Liver (tissue), 9 donors: ENCODE data around the gene NAPB. TPM values are rescaled to one million over a fixed set of nuclear protein-coding genes. Genes with fewer than 3 reads are reported as not detected.

Experiments
- DNase-seq: peaks from one replicate; pipeline ENCODE4 v3.0.0-alpha.2; 2017; ENCODE audit warnings: low spot score
- H3K27ac ChIP-seq, 2 donors: one replicate each; pipeline ENCODE4 v1.7.0; 2013; ENCODE audit warnings: inconsistent platforms in 2 of 2, low read length in 2 of 2, control low read depth in 1 of 2, low read depth in 1 of 2, mild to moderate bottlenecking in 1 of 2
- H3K27me3 ChIP-seq, 4 donors: one replicate each; pipeline versions ENCODE4 v1.6.1 to v1.7.0; 2013; ENCODE audit warnings: low read length in 3 of 4, inconsistent platforms in 1 of 4, mild to moderate bottlenecking in 1 of 4, moderate library complexity in 1 of 4; ENCODE audit not compliant: control insufficient read depth in 4 of 4, insufficient read depth in 4 of 4
- H3K36me3 ChIP-seq, 4 donors: one replicate each; pipeline versions ENCODE4 v1.6.1 to v1.7.0; 2013; ENCODE audit warnings: low read length in 3 of 4, mild to moderate bottlenecking in 3 of 4, low read depth in 1 of 4, moderate library complexity in 1 of 4; ENCODE audit not compliant: control insufficient read depth in 4 of 4, insufficient read depth in 3 of 4
- H3K4me1 ChIP-seq, 4 donors: one replicate each; pipeline versions ENCODE4 v1.6.1 to v1.7.0; 2013; ENCODE audit warnings: low read length in 3 of 4, mild to moderate bottlenecking in 3 of 4, moderate library complexity in 1 of 4; ENCODE audit not compliant: control insufficient read depth in 4 of 4, insufficient read depth in 4 of 4
- H3K4me3 ChIP-seq, 3 donors: one replicate each; pipeline versions ENCODE4 v1.6.1 to v1.7.0; 2013; ENCODE audit warnings: low read length in 3 of 3, control low read depth in 1 of 3, low read depth in 1 of 3, mild to moderate bottlenecking in 1 of 3
- H3K9ac ChIP-seq, 2 donors: one replicate each; pipeline ENCODE4 v1.7.0; 2013; ENCODE audit warnings: low read length in 2 of 2, mild to moderate bottlenecking in 2 of 2, moderate library complexity in 2 of 2, control low read depth in 1 of 2, low read depth in 1 of 2
- H3K9me3 ChIP-seq, 4 donors: one replicate each; pipeline versions ENCODE4 v1.6.1 to v1.7.0; 2013; ENCODE audit warnings: low read length in 3 of 4; ENCODE audit not compliant: control insufficient read depth in 4 of 4
- EGR1 ChIP-seq, 2 donors: IDR thresholded peaks; 2 replicates each; pipeline ENCODE4 v1.6.1; 2016 to 2018; ENCODE audit warnings: antibody characterized with exemption in 2 of 2, low read depth in 2 of 2
- FOXA1 ChIP-seq: IDR thresholded peaks from 2 replicates; pipeline ENCODE4 v1.6.1; 2016; ENCODE audit warnings: antibody characterized with exemption
- FOXA2 ChIP-seq: IDR thresholded peaks from 2 replicates; pipeline ENCODE4 v1.6.1; 2016; ENCODE audit warnings: antibody characterized with exemption
- GABPA ChIP-seq, 2 donors: IDR thresholded peaks in 1 of 2; conservative IDR thresholded peaks in 1 of 2; 2 replicates each; pipeline ENCODE4 v1.6.1; 2016; ENCODE audit warnings: antibody characterized with exemption in 2 of 2, mild to moderate bottlenecking in 1 of 2, moderate library complexity in 1 of 2
- HNF4A ChIP-seq, 2 donors: conservative IDR thresholded peaks; 2 replicates each; pipeline ENCODE4 v1.6.1; 2016; ENCODE audit warnings: antibody characterized with exemption in 2 of 2, mild to moderate bottlenecking in 2 of 2
- HNF4G ChIP-seq: IDR thresholded peaks from 2 replicates; pipeline ENCODE4 v1.6.1; 2016; ENCODE audit warnings: antibody characterized with exemption
- JUND ChIP-seq, 2 donors: IDR thresholded peaks; 2 replicates each; pipeline ENCODE4 v1.6.1; 2016; ENCODE audit warnings: antibody characterized with exemption in 2 of 2
- NR2F2 ChIP-seq: IDR thresholded peaks from 2 replicates; pipeline ENCODE4 v1.6.1; 2016; ENCODE audit warnings: antibody characterized with exemption
- RAD21 ChIP-seq, 2 donors: IDR thresholded peaks; 2 replicates each; pipeline ENCODE4 v1.6.1; 2016; ENCODE audit warnings: antibody characterized with exemption in 2 of 2, mild to moderate bottlenecking in 2 of 2
- RXRA ChIP-seq, 2 donors: IDR thresholded peaks; 2 replicates each; pipeline ENCODE4 v1.6.1; 2017 to 2018; ENCODE audit warnings: antibody characterized with exemption in 2 of 2, mild to moderate bottlenecking in 1 of 2
- SP1 ChIP-seq: IDR thresholded peaks from 2 replicates; pipeline ENCODE4 v1.6.1; 2018; ENCODE audit warnings: antibody characterized with exemption, mild to moderate bottlenecking
- TAF1 ChIP-seq: conservative IDR thresholded peaks from 2 replicates; pipeline ENCODE4 v1.6.1; 2016; ENCODE audit warnings: antibody characterized with exemption, mild to moderate bottlenecking
- YY1 ChIP-seq: IDR thresholded peaks from 2 replicates; pipeline ENCODE4 v1.6.1; 2016; ENCODE audit warnings: antibody characterized with exemption, mild to moderate bottlenecking
- WGBS: extraction: QIAGEN DNeasy Blood & Tissue Kit; methylation state at CpG from one replicate; pipeline ENCODE4 v1.1.7; 2013; 5-methylcytosine and 5-hydroxymethylcytosine counted together
- polyA plus RNA-seq, 2 donors: library from polyadenylated mRNA; stranded (reverse) in 1 of 2; unstranded in 1 of 2; fragments of 200-250 nt in 1 of 2; fragments of >200 nt in 1 of 2; fragmentation: Nextera tagmentation in 1 of 2; extraction: Ambion mirVana in 1 of 2; gene quantifications; one replicate each; pipeline versions ENCODE4 v1.2.1 to v1.2.3, GENCODE V29; 2013 to 2015
- total RNA-seq, 2 donors: library from RNA; depleted of rRNA; stranded (reverse); fragments of >200 nt; gene quantifications; one replicate each; pipeline ENCODE4 v1.2.3, GENCODE V29; 2014
- TF ChIP-seq, protein P1 (sequence below): IDR thresholded peaks from 2 replicates; pipeline ENCODE4 v1.6.1; 2016; ENCODE audit warnings: antibody characterized with exemption
- TF ChIP-seq, protein P2 (sequence below): IDR thresholded peaks from 2 replicates; pipeline ENCODE4 v1.6.1; 2016; ENCODE audit warnings: antibody characterized with exemption
- TF ChIP-seq, protein P3 (sequence below): fragments of 150-350 bp; IDR thresholded peaks from 2 replicates; pipeline ENCODE4 v1.5.1; 2017; ENCODE audit warnings: improper control_type of control experiment, low read depth, low read length; ENCODE audit not compliant: missing input control
- TF ChIP-seq, protein P4 (sequence below): IDR thresholded peaks from 2 replicates; pipeline ENCODE4 v1.6.1; 2016; ENCODE audit warnings: antibody characterized with exemption, mild to moderate bottlenecking
- TF ChIP-seq, protein P5 (sequence below): IDR thresholded peaks from 2 replicates; pipeline ENCODE4 v1.6.1; 2016; ENCODE audit warnings: antibody characterized with exemption
- donor health status: healthy.
- donor health status: healthy.
- donor health status: healthy.
- donor health status: healthy.
- donor health status: healthy.

NAPB gene
- total and polyA plus RNA-seq, 4 donors, result 2.4 to 10.6 (median 4.5) TPM

DNA sequence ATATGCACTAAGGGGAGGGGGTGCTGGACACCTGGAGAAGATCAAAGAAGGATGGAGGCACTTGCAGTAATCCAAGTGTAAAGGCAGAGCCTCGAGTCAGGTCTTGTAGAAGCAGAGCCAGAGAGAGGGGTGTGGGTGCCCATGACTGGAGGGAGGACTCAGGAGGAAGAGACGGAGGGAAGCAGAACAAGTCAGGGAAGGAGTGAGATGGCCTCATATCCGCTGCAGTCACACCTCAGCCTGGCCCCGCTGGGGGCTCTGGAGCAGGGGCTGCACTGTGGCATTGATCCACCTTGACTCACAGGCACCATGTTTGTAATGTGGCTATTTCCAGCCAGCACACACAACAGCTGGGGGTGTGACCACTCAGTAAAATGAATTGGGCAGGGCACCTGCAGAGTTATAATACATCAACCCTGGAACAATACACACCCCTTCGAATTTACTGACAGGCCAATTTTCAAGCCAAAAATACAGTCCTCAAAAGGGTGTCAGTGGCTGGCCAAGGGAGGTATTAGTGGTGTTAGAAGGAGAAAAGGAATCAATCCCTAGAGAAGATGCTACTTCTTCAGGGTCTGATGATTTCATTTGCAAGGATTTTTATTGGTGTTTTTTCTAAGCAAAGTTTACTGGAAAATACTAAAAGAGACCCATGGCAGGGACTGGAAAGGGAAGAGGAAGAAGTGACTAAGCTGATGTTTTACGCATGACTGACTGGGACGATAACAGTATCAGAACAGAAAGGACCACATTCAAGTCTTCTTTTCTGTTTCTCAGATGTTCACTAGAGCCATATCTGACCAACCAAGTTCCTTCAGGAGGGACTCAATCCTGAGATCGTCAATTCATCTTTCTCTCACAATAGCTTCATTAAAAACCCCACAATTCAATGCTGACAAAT is 89.6 kb downstream of the NAPB start:
- H3K4me3 ChIP-seq, result no peak overlapping the region
- no peaks in the 10 kb centered on the region for H3K4me1 ChIP-seq
- no peaks in the 10 kb centered on the region for H3K27me3 ChIP-seq
- H3K27ac ChIP-seq, result no peak overlapping the region
- no peaks in the 10 kb centered on the region for H3K36me3 ChIP-seq
- DNase-seq, result no peak
- H3K9ac ChIP-seq, result no peak overlapping the region
- no peak for TF ChIP-seq RXRA (IDR thresholded peaks at IDR 0.05)
- TF ChIP-seq NR2F2, result no peak
- TF ChIP-seq, protein P1, sequence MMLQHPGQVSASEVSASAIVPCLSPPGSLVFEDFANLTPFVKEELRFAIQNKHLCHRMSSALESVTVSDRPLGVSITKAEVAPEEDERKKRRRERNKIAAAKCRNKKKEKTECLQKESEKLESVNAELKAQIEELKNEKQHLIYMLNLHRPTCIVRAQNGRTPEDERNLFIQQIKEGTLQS, result no peak
- TF ChIP-seq, protein P2, sequence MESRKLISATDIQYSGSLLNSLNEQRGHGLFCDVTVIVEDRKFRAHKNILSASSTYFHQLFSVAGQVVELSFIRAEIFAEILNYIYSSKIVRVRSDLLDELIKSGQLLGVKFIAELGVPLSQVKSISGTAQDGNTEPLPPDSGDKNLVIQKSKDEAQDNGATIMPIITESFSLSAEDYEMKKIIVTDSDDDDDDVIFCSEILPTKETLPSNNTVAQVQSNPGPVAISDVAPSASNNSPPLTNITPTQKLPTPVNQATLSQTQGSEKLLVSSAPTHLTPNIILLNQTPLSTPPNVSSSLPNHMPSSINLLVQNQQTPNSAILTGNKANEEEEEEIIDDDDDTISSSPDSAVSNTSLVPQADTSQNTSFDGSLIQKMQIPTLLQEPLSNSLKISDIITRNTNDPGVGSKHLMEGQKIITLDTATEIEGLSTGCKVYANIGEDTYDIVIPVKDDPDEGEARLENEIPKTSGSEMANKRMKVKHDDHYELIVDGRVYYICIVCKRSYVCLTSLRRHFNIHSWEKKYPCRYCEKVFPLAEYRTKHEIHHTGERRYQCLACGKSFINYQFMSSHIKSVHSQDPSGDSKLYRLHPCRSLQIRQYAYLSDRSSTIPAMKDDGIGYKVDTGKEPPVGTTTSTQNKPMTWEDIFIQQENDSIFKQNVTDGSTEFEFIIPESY, result no peak
- TF ChIP-seq HNF4G, result no peak
- TF ChIP-seq, protein P3, sequence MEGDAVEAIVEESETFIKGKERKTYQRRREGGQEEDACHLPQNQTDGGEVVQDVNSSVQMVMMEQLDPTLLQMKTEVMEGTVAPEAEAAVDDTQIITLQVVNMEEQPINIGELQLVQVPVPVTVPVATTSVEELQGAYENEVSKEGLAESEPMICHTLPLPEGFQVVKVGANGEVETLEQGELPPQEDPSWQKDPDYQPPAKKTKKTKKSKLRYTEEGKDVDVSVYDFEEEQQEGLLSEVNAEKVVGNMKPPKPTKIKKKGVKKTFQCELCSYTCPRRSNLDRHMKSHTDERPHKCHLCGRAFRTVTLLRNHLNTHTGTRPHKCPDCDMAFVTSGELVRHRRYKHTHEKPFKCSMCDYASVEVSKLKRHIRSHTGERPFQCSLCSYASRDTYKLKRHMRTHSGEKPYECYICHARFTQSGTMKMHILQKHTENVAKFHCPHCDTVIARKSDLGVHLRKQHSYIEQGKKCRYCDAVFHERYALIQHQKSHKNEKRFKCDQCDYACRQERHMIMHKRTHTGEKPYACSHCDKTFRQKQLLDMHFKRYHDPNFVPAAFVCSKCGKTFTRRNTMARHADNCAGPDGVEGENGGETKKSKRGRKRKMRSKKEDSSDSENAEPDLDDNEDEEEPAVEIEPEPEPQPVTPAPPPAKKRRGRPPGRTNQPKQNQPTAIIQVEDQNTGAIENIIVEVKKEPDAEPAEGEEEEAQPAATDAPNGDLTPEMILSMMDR, result no peak
- no peak for TF ChIP-seq HNF4A (conservative IDR thresholded peaks at IDR 0.05)
- TF ChIP-seq EGR1 (IDR thresholded peaks at IDR 0.05; ENCODE audit: low read depth in 2 of 2), result no peak
- TF ChIP-seq GABPA (IDR thresholded peaks at IDR 0.05 in 1 of 2, conservative IDR thresholded peaks at IDR 0.05 in 1 of 2), result no peak
- TF ChIP-seq TAF1, result no peak
- TF ChIP-seq, protein P4, sequence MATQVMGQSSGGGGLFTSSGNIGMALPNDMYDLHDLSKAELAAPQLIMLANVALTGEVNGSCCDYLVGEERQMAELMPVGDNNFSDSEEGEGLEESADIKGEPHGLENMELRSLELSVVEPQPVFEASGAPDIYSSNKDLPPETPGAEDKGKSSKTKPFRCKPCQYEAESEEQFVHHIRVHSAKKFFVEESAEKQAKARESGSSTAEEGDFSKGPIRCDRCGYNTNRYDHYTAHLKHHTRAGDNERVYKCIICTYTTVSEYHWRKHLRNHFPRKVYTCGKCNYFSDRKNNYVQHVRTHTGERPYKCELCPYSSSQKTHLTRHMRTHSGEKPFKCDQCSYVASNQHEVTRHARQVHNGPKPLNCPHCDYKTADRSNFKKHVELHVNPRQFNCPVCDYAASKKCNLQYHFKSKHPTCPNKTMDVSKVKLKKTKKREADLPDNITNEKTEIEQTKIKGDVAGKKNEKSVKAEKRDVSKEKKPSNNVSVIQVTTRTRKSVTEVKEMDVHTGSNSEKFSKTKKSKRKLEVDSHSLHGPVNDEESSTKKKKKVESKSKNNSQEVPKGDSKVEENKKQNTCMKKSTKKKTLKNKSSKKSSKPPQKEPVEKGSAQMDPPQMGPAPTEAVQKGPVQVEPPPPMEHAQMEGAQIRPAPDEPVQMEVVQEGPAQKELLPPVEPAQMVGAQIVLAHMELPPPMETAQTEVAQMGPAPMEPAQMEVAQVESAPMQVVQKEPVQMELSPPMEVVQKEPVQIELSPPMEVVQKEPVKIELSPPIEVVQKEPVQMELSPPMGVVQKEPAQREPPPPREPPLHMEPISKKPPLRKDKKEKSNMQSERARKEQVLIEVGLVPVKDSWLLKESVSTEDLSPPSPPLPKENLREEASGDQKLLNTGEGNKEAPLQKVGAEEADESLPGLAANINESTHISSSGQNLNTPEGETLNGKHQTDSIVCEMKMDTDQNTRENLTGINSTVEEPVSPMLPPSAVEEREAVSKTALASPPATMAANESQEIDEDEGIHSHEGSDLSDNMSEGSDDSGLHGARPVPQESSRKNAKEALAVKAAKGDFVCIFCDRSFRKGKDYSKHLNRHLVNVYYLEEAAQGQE, result no peak
- TF ChIP-seq FOXA2, result no peak
- TF ChIP-seq FOXA1, result no peak
- TF ChIP-seq SP1, result no peak
- TF ChIP-seq JUND (IDR thresholded peaks at IDR 0.05), result no peak
- TF ChIP-seq, protein P5, sequence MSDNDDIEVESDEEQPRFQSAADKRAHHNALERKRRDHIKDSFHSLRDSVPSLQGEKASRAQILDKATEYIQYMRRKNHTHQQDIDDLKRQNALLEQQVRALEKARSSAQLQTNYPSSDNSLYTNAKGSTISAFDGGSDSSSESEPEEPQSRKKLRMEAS, result no peak
- TF ChIP-seq YY1, result no peak
- TF ChIP-seq RAD21 (IDR thresholded peaks at IDR 0.05), result no peak
- H3K9me3 ChIP-seq, result no peaks in the 10 kb centered on the region
- WGBS, result 77% methylated on average over 8 of the region's 8 CpGs
